A673 (cell line): ENCODE results near the gene PDE11A. TPM values are rescaled to one million over a fixed set of nuclear protein-coding genes. Genes with fewer than 3 reads are reported as not detected.

ENCODE experiments used
- BruUV-seq: library from RNA; stranded (reverse); fragments of 400-500 nt; replicated peaks from 2 replicates; lab custom pipeline; 2021; lab: Mats Ljungman, UMichigan
- CTCF ChIA-PET: fragments of 300-600 bp; sonication (Branson Sonifier 250); formaldehyde crosslinking; loops from one replicate; lab custom pipeline; 2022; ENCODE audit warnings: antibody characterized with exemption; lab: Charles Lee
- POLR2A ChIA-PET: fragments of 300-600 bp; sonication (Branson Sonifier 250); formaldehyde crosslinking; loops from one replicate; lab custom pipeline; 2022; ENCODE audit warnings: antibody characterized with exemption; ENCODE audit not compliant: low non-redundant PET; lab: Charles Lee
- DNase-seq: peaks from one replicate; pipeline ENCODE4 v3.0.0-alpha.2; 2015; ENCODE audit warnings: low spot score
- H3K27ac ChIP-seq: fragments of 200-600 bp; sonication (generic); 2 replicates; pipeline ENCODE4 v1.5.1; 2016; ENCODE audit warnings: mixed run types, low read depth, mild to moderate bottlenecking, mixed read lengths, antibody characterized with exemption, low read length; ENCODE audit not compliant: poor library complexity, severe bottlenecking
- H3K27me3 ChIP-seq: fragments of 200-600 bp; sonication (generic); replicated peaks from 2 replicates; pipeline ENCODE4 v1.6.1; 2017; ENCODE audit warnings: mixed run types, low read depth, mild to moderate bottlenecking, mixed read lengths, antibody characterized with exemption, low read length; ENCODE audit not compliant: insufficient read depth, poor library complexity
- H3K36me3 ChIP-seq: fragments of 200-600 bp; sonication (generic); 2 replicates; pipeline ENCODE4 v1.6.1; 2016; ENCODE audit warnings: mixed run types, mild to moderate bottlenecking, mixed read lengths, antibody characterized with exemption, low read length; ENCODE audit not compliant: insufficient read depth, poor library complexity, severe bottlenecking
- H3K4me1 ChIP-seq: fragments of 200-600 bp; sonication (generic); 2 replicates; pipeline ENCODE4 v1.6.1; 2017; ENCODE audit warnings: mixed run types, mild to moderate bottlenecking, mixed read lengths, antibody characterized with exemption, low read length; ENCODE audit not compliant: insufficient read depth, poor library complexity, severe bottlenecking
- H3K4me3 ChIP-seq: fragments of 200-600 bp; sonication (generic); 2 replicates; pipeline ENCODE4 v1.5.1; 2016; ENCODE audit warnings: low read depth, mixed run types, mild to moderate bottlenecking, mixed read lengths, low read length; ENCODE audit not compliant: poor library complexity, severe bottlenecking
- H3K9me3 ChIP-seq: fragments of 200-600 bp; sonication (generic); 2 replicates; pipeline ENCODE4 v1.6.1; 2016; ENCODE audit warnings: mixed run types, low read depth, mild to moderate bottlenecking, mixed read lengths, antibody characterized with exemption, low read length; ENCODE audit not compliant: poor library complexity, severe bottlenecking
- EZH2 ChIP-seq: fragments of 200-600 bp; sonication (generic); IDR thresholded peaks from 2 replicates; pipeline ENCODE4 v1.6.1; 2017; ENCODE audit warnings: borderline replicate concordance, low read depth, mild to moderate bottlenecking, mixed read lengths, antibody characterized with exemption, low read length; ENCODE audit not compliant: poor library complexity, severe bottlenecking
- intact Hi-C: fragments of 100-400 bp; cut with micrococcal nuclease; formaldehyde crosslinking; loops from one replicate; pipeline ENCODE4 v1.10.0; 2022; ENCODE audit not compliant: unreplicated experiment
- total RNA-seq: library from RNA; stranded (reverse); gene quantifications from 2 replicates; pipeline ENCODE4 v1.2.3, GENCODE V29; 2021
- TF ChIP-seq, protein P1 (sequence below): fragments of 300-800, 200-600 bp; sonication (generic); conservative IDR thresholded peaks from 2 replicates; pipeline ENCODE4 v1.5.1; 2017; ENCODE audit warnings: low read depth, mild to moderate bottlenecking, antibody characterized with exemption, low read length, moderate library complexity, mixed read lengths

PDE11A gene
- total RNA-seq, 1 experiment from 2014 or later: not detected

DNA sequence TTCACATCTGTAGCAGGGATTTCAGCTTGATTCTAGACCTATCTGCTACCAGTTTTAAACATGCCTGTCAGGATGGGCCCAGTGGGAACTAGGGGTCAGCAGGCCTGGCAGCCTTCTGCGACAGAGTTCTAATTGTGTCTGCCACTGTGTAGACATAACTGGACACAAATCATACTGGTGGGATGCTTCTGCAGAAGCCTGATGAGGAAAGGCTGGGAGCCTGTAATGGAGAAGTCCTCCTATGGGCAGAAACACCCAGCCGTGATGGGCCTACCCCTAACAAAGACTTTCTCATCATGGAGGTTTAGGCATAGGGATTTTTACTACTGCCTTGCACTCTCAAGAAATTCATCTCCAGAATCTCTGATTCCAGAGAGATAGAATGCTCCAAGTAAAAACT is 166.9 kb downstream of the PDE11A start:
- intact Hi-C loops: no loop called here
- CTCF ChIA-PET: interaction anchor here (0.6 kb wide), 1 partner anchor 133 kb away, joined by 3 read pairs; no protein-coding TSS in a partner anchor
- Histone ChIP-seq H3K36me3 (no peaks in the 10 kb centered on the region), H3K27ac (no peak overlapping the region), H3K27me3 (no peaks in the 10 kb centered on the region), H3K9me3 (no peaks in the 10 kb centered on the region), H3K4me3 (no peak overlapping the region), H3K4me1 (no peaks in the 10 kb centered on the region)
- no peak for TF ChIP-seq EZH2
- DNase-seq: no peak
- no TSS peak for BruUV-seq
- POLR2A ChIA-PET: no interaction called here

DNA sequence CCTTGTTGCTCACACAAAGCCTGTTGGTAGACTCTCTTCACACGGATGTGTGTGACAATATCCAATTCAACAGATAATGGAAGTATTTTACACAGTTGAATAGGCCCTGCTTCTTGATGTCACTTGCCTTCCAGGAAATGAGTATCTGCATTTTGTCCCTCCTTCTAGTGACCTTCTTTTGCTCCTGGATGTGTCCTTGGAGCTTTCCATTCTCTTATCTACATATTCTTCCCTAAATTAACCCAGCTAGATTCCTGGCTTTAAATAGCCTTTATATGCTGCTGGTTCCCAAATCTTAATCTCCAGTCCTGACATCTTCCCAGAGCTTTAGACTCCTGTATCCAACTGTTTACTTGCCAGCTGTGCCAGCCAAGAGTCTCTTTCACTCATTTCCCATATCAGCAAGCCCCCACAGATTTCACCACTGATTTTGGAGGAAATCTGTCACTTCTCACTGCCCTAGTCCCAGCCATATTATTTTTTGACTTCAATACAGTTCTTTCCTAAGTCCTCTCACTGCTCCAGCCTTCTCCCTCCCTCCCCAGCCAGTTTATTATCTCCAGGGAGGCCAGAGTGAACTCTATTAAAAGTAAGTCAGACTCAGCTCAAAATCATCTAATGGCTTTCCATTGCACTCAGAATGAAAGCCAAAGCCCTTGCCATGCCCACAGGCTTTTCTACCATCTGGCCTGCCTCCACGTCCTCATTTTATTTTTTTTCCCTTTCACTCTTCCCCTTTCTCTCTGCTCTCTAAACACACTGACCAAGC is 170.0 kb downstream of the PDE11A start:
- no peak for TF ChIP-seq EZH2
- TF ChIP-seq, protein P1, sequence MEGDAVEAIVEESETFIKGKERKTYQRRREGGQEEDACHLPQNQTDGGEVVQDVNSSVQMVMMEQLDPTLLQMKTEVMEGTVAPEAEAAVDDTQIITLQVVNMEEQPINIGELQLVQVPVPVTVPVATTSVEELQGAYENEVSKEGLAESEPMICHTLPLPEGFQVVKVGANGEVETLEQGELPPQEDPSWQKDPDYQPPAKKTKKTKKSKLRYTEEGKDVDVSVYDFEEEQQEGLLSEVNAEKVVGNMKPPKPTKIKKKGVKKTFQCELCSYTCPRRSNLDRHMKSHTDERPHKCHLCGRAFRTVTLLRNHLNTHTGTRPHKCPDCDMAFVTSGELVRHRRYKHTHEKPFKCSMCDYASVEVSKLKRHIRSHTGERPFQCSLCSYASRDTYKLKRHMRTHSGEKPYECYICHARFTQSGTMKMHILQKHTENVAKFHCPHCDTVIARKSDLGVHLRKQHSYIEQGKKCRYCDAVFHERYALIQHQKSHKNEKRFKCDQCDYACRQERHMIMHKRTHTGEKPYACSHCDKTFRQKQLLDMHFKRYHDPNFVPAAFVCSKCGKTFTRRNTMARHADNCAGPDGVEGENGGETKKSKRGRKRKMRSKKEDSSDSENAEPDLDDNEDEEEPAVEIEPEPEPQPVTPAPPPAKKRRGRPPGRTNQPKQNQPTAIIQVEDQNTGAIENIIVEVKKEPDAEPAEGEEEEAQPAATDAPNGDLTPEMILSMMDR: no peak
- Histone ChIP-seq H3K9me3 (no peaks in the 10 kb centered on the region), H3K4me1 (no peaks in the 10 kb centered on the region), H3K27ac (no peak overlapping the region), H3K36me3 (no peaks in the 10 kb centered on the region), H3K27me3 (no peaks in the 10 kb centered on the region), H3K4me3 (no peak overlapping the region)
- POLR2A ChIA-PET: no interaction called here
- CTCF ChIA-PET: interaction anchor here (0.6 kb wide), 1 partner anchor 1405 kb away, joined by 3 read pairs; no protein-coding TSS in a partner anchor
- no peak for DNase-seq
- no TSS peak for BruUV-seq
- intact Hi-C loops: no loop called here

DNA sequence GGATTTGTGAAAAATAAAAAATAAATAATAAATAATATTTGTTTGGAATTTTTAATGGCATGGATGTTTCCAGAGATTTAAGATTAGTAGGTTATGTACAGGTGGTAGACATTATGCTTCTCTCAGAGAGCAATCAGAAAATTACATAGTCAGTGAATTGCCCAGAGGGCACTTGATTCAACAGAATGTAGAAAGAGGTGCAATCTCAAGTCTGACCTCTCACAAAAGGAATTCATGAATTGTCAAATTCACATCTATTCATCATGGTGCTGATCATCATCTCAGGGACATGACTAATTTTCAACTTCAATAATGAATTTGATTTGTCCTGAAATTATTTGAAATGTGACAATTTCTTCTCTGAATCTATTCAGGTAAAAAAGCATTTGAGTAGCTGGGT is 172.5 kb downstream of the PDE11A start:
- BruUV-seq: no TSS peak
- no peak overlapping the region for H3K4me3 ChIP-seq
- no peak for TF ChIP-seq EZH2
- TF ChIP-seq, protein P1: no peak
- DNase-seq: no peak
- H3K27ac ChIP-seq: no peak overlapping the region
- H3K4me1 ChIP-seq: no peaks in the 10 kb centered on the region
- H3K27me3 ChIP-seq: no peaks in the 10 kb centered on the region
- no peaks in the 10 kb centered on the region for H3K36me3 ChIP-seq
- H3K9me3 ChIP-seq: no peaks in the 10 kb centered on the region
- ChIA-PET POLR2A (no interaction called here), CTCF (no interaction called here)
- intact Hi-C loops: no loop called here

DNA sequence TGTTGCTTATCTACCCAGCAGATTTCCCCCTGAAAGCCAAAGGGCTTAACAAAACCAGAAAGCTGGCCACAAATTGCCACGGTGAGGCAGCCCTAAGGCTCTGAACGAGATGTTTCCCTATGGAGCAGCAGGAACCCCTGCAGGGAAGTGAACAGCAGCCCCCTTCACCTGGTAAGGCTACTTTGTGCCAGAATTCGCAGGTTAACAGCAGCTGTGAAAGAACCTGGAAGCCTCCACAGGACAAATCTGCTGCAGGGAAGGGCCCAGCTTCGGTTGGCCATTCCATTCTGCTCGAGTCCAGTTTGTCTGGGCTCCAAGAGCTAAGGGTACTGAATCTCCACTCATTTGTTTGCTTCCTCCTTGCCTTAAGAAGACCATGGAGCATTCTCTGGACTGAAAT is 175.3 kb downstream of the PDE11A start:
- no peak for DNase-seq
- intact Hi-C loops: no loop called here
- H3K4me1 ChIP-seq: no peaks in the 10 kb centered on the region
- H3K4me3 ChIP-seq: no peak overlapping the region
- no TSS peak for BruUV-seq
- H3K9me3 ChIP-seq: no peaks in the 10 kb centered on the region
- no peak overlapping the region for H3K27ac ChIP-seq
- no peaks in the 10 kb centered on the region for H3K27me3 ChIP-seq
- TF ChIP-seq, protein P1: no peak
- no peak for TF ChIP-seq EZH2
- ChIA-PET CTCF (no interaction called here), POLR2A (no interaction called here)
- H3K36me3 ChIP-seq: no peaks in the 10 kb centered on the region
